ENCODE measurements around the gene ZNF488.
"Not testable (repeated sequence)": the region's sequence is repeated elsewhere in the genome, so short reads cannot be mapped to it uniquely, and the experiment has no call there.

The ZNF488 gene

DNA sequence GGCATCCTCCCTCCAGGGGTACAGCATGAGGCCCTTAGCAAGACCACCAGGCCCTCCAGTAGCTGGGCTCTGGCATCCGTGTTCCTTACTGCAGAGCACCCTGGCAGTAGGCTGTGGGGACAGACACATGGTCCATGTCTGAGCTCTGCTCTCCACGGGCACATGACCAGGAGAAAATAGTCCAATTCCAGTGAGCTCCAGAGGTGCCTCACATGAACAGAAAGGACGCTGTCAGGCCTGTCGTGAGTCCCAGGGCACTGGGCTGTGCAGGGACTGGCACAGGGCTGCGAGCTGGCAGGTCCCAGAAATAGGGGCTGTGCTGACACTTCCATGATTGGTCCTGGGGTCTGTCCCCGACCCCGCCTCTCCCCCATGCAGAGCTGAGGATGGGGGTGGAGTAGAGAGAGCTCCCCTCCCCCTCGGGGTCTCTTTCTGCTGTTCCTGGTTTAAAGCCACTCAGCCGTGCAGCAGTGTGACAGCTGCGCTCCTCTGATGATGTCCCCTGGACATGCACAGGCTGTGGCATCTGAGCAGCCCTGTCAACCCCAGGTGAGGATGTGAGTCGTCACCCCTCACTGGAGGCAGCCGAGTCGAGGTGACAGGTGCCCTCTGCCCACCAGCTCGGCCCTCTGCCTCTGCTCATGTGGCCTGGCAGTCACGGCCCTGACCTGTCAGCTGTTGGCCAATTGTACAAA, 25.2 kb upstream of the ZNF488 start:
- no peak for DNase-seq (ENCODE audit: low read depth)

DNA sequence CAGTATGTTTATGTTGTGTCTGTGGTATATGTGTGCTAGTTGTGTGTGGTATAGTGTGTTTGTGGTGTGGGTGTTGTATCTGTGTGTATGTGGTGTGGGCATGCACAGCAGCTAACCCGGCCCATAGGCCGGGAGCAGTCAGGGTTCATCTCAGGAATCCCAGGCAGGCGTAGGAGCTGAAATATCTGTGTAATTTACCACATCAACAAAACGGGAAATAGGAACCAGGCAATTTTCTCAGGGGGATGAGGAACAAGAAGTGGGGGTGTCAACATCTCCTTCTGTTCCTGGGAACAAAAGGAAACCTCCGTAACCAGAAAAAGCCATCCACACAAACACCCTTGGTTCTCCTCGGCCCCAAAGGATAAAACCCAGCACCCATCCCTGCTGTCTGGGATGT, 24.5 kb upstream of the ZNF488 start:
- no peak for DNase-seq (ENCODE audit: low read depth)

DNA sequence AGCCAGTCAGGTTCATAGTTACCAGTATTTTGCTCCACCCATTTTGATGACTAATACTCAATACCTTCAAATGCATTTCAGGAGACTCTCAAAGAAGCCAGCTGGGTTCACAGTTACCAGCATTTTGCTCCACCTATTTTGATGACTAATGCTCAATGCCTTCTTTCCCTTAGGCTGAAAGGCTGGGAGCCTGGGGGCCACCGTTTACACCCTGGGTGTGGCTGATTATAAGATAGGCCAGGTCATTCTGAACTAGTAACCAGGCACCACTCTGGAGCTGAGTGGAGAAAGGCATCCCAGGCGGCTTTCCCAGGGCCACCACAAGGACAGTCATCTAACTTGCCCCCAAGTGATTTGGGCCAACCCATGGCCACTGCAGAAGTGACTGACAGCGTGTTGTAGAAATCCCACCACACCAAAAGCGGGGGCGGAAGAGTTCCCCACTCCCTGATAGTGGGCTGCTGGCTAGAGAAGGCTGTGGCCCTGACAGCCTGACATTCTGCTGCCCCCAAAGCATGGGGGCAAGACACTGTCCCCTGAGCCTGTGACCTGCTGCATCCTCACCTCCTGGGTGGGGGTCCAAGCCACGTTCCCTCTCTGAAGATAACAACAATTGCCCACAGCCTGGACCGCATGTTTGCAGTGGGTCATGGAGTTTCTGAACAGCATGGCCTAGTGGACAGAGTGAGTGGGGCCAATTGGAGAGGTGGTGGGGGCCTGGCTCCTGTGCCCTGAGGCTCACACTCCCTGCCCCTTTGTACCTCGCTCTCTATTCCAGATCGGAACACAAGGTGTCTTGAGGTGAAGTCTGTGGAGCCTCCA, 23.0 kb upstream of the ZNF488 start:
- DNase-seq (ENCODE audit: low read depth), result no peak

DNA sequence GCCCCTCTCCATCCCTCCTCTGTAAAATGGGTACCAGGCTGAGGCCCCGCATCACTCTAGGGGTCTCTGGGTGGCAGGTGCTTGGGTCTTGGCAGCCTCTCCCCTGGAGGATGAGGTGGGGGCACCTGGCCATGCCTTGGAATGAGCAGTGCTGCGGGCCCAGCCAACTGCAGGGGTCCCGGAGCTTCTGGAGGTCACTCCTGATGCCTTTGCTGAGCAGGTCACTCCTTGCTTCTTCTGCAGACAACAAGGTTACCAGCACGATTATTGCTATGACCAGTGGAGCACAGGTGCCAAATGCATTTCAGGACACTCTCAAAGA, 22.4 kb upstream of the ZNF488 start:
- DNase-seq (ENCODE audit: low read depth), result no peak

DNA sequence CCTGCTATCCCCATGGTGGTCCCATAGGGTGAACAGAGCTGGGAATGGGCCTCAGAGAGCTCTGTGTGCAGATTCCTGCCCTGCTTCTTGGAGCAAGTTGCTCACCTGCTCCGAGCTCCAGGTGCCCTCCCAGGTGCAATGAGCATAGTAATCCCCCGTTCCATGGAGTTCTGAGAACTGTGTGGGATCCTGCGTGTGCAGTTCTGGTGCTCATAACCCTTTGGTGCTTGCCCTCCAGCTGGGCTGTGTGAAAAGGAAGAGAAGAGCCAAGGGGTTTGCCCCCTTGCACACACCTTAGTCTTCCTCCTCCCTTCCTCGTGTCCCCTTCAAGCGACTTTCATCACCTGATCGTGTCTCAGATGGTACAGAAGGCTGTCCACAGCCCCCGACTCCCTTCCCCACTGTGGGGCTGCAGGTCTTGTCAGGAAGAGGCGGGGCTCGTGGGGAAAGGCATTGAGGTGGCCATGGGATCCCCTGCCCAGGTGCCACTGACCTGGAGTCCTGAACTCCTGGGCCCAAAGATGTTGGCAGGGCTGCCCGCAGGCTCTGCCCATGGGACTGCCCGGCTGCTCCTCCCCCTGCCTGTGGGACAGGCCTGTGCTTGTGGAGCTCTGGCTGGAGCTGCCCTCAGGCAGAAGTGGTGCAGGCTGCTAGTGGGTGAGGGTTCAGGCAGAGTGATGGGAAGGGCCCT, 21.9 kb upstream of the ZNF488 start:
- no peak for DNase-seq (ENCODE audit: low read depth)

DNA sequence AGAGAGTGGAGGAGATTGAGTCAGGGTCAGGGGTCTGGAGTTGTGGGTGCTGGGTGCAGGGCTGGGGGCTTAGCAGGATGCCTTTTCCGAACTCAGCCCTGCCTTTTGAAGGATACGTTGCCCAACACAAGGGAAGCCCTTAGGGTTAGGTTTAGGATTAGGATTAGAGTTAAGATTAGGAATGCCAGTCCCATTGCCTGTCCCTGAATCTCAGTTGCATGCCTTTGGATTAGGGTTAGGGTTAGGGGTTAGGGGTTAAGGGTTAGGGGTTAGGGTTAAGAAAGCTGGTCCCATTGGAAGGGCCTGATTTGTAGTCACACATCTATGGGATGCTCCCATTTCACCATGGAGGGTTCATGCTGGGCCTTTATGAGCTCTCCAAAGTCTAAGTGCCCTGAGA, 20.8 kb upstream of the ZNF488 start:
- no peak for DNase-seq (ENCODE audit: low read depth)

DNA sequence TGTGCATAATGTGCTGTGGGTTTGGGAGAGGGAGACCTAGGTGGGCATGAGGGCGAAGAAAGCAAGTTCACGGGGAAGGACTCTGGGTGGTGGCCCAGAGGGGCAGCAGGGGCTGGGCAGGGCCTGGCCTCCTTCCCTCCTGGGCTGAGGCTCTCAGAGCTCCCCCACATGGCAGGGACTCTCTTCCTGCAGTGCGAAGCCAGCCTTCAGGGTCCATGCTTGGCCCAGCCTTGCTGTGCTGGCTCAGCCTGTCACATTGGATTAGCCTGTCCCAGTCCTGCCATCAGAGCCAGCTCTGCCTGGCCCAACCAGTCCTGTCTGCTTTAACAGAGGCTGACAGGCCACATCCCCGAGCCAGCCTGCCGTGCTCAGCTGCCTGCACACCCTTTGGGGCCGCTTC, 20.4 kb upstream of the ZNF488 start:
- no peak for DNase-seq (ENCODE audit: low read depth)

DNA sequence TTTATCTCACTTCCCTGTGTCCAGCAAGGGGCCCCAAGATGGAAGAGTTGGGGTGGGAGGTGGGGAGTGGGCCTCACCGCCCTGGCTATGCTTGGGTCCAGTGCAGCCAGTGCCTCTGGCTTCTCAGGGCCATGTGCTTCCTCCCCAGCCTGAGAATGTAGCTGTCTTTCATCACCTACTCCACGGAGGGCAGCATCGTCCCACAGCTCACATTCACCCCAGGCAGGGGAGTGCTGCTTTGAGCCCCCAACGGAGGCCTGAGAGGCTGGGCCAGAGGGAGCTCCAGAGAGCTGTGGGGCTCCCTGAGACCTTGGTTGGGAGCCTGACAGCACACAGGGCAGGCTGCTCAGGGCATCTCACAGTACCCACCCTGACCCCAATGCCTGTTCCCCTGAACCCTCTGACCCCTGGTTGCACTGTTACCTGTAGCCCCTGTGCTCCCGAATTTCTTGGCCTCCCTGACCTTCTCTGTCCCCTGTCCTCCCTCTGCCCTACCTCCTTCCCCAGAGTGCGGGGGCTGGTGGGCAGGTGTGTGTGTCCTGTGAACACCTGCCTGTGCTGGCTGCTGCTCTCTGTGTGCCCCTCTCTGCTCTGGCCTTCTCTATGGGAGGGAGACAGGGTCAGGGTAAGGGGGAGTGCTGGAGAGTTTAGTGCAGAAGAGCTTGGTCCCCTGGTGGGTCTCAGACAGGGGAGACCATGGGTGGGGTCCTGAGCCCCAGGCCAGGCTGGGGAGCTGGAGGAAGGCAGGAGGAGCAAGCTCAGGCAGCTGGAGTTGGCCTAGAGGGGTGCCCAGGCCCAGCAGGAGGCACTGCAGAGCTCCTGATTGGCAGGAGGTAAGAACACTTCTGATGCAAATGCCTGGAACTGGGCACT, 19.6 kb upstream of the ZNF488 start:
- DNase-seq (ENCODE audit: low read depth), result no peak

DNA sequence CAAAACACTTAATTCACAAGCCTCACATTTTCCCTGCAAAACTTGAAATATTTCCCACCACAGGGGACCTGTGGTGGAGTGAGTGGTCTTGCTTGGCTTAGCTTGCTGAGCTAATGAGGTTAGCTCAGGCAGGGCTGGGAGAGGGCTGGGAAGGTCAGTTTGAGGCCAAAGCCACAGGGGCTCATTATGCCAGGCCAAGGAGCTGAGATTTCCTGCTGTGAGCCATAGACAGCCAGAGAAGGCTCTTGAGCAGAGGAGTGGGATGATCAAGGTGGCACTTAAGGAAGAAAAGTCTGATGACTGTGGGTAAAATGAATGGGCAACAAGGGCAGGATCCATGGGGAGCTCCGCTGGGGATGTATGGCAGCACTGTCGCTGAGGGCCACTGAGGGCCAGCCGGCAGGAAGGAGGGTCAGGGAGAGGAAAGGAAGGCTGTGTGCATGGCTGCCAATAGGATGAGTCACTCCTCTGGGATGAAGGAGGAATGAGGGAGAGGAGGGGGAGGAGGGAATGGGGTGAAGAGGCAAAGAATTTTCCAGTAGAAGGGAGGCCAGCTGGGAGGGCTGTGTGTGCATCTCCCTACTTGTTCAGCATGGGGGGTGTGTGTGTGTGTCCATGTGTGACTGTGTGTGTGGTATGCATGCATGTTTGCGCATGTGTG, 18.7 kb upstream of the ZNF488 start:
- no peak for DNase-seq (ENCODE audit: low read depth)

DNA sequence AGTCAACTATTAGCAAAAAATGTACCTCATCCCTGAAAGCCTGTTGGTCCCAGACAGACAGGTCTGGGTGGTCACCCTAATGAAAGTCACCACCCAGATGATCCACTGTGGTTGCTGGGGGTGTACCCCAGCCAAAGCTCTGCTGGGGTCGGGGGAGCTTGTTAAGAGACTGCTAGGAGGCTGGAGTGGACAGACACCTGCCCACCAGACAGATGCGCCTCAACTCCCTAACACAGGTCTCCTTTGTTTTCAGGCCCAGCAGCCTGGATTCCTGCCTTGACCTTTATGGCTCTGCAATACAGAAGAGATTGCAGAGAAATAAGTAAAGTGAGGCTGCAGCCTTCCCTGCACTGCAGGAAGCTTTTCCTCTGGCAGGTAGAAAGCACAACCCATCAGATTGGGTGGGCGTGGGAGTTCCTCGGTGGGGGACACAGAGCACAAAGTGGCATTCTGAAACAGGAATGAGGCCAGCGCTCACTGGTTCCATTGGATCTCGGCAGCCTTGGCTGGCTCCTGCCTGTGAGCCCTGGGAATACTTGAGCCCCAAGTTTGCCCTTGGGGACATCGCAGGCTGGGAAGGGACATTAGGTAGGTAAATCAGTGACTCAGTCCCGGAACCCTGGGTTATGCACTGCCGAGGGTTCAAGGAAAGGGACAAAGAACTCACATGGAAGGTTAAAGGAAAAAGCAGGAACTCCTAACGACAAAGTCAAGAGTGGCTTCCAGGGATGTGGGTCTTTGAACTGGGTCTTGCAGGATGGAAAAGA, 18.0 kb upstream of the ZNF488 start:
- DNase-seq (ENCODE audit: low read depth), result no peak

DNA sequence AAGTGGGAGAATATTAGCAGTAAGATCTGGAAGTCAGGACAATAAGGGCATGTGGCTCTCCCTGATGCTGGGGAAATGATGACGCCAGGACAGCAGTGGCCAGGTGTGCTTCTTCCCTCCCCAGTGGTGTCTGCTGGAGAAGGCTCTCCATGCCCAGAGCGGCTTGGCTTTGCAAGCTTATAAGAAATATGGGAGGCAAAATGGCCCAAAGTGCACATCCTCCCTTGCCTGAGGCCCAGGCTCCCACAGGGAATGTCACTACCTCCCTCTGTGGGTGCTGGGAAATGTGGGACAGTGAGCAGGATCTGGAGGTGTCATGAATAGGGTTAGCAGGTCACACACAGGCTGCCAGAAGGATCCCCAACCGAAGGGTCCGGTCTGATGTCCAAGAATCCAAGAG, 17.1 kb upstream of the ZNF488 start:
- no peak for DNase-seq (ENCODE audit: low read depth)

DNA sequence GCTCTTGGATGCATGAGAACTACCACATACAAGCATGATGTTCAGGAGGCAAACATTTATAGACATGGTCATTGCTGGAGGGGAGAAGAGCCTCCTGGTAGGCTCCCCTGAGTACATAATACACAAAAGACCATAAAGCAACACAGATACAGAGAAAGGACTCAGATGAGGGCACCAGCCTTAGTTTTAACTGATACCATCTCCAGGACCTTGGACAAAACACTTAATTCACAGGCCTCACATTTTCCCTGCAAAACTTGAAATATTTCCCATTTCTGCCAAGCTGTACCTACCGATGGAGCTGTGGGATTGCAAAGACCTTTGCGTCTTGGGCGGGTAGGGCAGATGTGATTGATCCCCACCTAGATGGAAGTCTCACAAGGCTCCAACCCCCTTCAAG, 16.7 kb upstream of the ZNF488 start:
- DNase-seq (ENCODE audit: low read depth), result no peak

DNA sequence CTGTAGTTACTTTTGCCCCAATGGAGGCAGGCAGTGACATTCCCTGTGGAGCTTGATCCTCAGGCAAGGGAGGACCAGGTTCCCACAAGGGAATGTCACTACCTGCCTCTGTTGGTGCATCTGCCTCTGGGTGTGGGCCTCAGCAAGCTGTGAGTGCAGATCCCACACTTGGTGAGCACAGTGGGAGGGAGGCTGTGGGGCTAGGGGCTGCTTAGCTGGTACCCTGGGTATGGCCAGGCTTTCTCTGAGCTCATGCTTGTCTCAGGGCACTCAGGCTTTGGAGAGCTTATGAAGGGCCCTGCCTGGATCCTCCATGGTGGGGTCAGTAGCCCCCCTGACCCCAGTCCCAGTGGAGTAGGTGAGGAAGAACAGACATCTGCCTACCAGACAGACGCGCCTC, 16.2 kb upstream of the ZNF488 start:
- DNase-seq (ENCODE audit: low read depth), result no peak

DNA sequence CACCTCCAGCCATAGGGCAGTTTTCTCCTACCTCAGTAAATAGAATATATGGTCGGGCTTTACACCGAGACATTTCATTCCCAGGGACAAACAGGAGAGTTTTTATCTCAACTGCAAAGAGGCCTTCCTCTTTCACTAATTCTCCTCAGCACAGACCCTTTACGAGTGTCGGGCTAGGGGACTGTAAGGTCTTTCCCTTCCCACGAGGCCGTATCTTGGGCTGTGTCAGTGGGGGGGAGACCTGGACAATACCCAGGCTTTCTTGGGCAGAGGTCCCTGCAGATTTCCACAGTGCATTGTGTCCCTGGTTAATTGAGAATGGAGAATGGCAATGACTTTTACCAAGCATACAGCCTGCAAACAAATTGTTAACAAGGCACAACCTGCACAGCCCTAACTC, 13.2 kb upstream of the ZNF488 start:
- DNase-seq (ENCODE audit: low read depth), result no peak

DNA sequence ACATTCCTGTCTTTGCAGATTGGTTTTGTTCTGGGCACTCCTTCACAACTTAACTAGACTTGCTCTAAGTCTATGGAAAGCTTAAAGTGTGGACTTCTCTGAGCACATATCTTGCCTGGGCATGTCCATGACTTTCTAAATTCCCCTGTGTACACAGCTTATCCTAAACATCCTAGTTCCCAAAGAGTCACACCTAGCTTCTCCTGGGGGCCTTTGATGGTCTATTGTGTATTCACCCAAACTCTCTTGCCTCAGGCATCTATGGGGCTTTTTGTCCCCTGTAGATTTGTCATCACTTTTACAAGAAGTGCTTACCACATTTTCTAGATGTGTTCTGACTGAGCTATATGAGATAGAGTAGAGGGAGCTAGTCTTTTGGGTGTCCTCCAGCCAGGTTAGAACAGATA, 12.2 kb upstream of the ZNF488 start:
- no peak for DNase-seq (ENCODE audit: low read depth)

DNA sequence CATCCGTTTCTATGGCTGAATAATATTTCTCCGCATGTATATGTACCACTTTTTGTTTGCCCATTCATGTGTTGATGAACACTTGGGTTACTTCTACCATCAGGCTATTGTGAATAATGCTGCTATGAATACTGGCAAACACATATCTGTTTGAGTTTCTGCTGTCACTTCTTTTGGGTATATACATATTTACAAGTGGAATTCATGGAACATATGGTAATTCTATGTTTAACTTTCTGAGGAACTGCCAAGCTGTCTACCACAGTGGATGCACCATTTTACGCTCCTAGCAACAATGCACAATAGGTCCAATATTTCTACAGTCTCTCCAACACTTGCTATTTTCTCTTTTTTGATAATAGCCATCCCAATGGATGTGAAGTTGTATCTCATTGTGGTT, 5.5 kb upstream of the ZNF488 start:
- DNase-seq (ENCODE audit: low read depth), result no peak

DNA sequence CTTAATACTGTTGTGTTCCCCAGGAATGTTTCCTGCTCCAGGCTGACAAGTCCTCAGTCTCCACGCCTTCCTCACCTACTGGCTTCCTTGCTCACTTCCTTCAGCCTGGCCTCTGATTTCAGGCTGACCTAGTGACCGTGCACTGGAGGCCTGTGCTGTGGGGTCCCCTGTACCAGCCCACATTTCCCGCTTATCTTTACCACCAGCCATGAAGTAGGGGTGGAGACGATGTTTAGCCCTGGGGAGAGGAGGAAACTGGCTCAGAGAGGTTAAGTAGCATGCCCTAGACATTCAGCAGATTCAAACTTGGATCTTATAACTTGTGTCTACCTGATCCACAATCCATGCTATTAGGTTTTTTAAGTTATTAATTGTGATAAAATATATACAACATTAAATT, 4.8 kb upstream of the ZNF488 start:
- no peak for DNase-seq (ENCODE audit: low read depth)

DNA sequence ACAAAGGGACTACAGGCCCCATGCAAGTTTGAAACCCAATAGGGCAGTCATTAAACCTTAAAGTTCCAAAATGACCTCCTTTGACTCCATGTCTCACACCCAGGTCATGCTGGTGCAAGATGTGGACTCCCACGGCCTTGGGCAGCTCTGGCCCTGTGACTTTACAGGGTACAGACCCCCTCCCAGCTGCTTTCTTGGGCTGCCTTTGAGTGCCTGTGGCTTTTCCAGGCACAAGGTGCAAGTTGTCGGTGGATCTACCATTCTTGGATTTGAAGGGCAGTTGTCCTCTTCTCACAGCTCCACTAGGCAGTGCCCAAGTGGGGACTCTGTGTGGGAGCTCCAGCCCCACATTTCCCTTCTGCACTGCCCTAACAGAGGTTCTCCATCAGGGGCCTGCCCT, 2.0 kb upstream of the ZNF488 start:
- DNase-seq (ENCODE audit: low read depth), result not testable (repeated sequence)

DNA sequence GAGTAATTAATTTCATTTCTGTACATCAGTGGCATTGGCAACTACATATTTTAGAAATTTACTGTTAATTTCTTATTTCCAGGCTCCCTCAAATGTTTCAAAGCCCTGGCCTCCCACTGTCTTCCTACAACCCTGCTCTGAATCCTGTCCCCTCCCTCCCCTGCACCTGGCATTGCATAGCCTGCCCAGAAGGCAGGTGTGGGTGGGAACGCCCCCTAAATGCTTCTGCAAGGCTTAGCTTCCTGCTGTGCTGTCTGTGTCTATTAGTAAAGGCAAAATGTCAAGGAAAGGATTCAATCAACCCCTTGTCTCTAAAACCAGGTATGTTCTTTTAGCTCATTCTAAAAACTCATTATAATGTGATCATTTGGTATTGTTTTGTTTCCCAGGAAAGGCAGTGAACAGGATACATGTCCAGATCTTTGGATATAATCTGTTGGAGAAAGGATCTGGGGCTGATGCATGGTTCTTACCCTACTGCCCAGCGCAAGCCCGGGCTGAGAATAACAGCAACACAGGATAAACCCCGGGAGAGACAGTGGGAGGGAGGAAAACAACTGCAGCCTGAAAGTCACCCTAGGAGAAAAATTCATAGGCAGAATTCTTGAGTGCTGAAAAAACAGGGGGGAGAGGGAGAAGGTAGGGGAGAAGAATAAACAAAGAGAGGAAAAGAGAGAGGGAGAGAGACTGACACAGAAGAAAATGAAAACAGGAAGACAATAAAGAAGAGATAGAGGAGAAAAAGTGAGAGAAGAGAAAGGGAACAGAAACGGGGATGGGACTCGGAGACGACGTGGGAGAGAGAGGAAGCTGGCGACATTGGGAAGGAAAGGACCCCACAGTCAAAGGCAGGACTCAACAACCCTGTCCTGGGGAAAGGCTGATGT, 589 bp downstream of the ZNF488 start:
- DNase-seq (ENCODE audit: low read depth), result no peak
